IMR-90 (cell line): ENCODE data around the gene XRCC4.

ENCODE experiments used
- CTCF ChIP-seq: conservative IDR thresholded peaks from 2 replicates; pipeline ENCODE4 v1.5.1; 2012; ENCODE audit warnings: mild to moderate bottlenecking, low read depth, low read length, improper control_type of control experiment
- MAFK ChIP-seq: IDR thresholded peaks from 2 replicates; pipeline ENCODE4 v1.6.1; 2012; ENCODE audit warnings: low read depth, low read length, improper control_type of control experiment
- POLR2A ChIP-seq: IDR thresholded peaks from 2 replicates; pipeline ENCODE4 v1.6.1; 2012; ENCODE audit warnings: mild to moderate bottlenecking, low read depth, low read length
- RFX5 ChIP-seq: IDR thresholded peaks from 2 replicates; pipeline ENCODE4 v1.8.0; 2012; ENCODE audit warnings: low read depth, mild to moderate bottlenecking, low read length, moderate library complexity

GRCh38 chr5:83184534-83184933 is 107.2 kb downstream of the XRCC4 start:
- TF ChIP-seq CTCF (no peak), POLR2A (no peak), MAFK (no peak), RFX5 (no peak)
